KBM-7 (cell line): Measurements from ENCODE around the gene SLX9.

Experiments
- DNase-seq: peaks from one replicate; pipeline ENCODE4 v3.0.0-alpha.2; 2015
- in situ Hi-C: fragments of 300-500 bp; cut with MboI; formaldehyde crosslinking; loops from 2 replicates; pipeline ENCODE4 v1.14.3; 2020; ENCODE audit warnings: low sequenced_read_pairs, low pct_unique_long_range_greater_than_20kb, mixed read lengths

Gene SLX9

GRCh38 chr21:44954281-44954771 lies 14.5 kb downstream of the SLX9 start:
- in situ Hi-C loops, result loop anchor here (10.0 kb wide), 1 partner anchor 180 kb away; no protein-coding TSS in a partner anchor
- no peak for DNase-seq

- DNase-seq, result no peak
- in situ Hi-C loops, result loop anchor here (10.0 kb wide), 1 partner anchor 180 kb away; no protein-coding TSS in a partner anchor
Observed at GRCh38 chr21:44955141-44955797, 15.4 kb downstream of the SLX9 start.

GRCh38 chr21:44955798-44956175 lies 16.0 kb downstream of the SLX9 start:
- in situ Hi-C loops, result loop anchor here (10.0 kb wide), 1 partner anchor 179 kb away; no protein-coding TSS in a partner anchor

DNA sequence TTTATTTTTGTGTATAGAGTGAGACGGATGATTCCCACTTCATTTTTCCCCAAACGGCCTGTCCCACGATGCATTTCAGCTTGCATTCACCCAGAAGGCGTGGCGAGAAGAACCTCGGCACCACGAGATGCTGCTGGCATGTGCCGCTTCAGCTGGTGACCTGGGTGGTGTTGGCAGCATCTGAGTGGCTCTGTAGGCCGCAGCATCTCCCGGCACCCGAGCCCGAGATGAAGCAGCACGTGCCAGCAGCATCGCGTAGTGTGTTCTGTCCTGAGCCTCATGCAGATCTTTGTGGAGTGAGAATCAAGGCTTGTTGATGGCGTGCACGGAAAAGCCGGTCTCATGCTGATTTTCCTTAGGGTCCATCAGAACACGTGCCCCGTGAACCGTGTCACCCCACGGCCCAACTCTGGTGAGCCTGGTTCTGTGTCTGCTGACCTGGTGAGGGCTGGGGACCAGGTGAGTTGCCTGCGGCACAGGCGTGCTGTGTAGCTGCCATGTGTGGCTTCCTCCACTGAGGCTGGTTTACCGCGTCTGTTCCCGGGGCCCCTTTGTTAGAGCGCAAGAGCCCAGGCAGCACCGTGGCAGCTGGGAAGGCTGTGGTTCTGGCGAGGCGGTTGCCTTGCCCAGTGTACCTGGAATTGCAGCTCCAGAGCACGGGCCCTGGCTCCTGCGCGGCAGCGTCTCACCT lies 16.7 kb downstream of the SLX9 start:
- no peak for DNase-seq
- in situ Hi-C loops, result loop anchor here (10.0 kb wide), 1 partner anchor 178 kb away; no protein-coding TSS in a partner anchor

More at GRCh38 chr21:44955798-44956175, 16.0 kb downstream of the SLX9 start:
- no peak for DNase-seq

GRCh38 chr21:44957047-44957831 lies 17.4 kb downstream of the SLX9 start:
- DNase-seq, result no peak
- in situ Hi-C loops, result loop anchor here (10.0 kb wide), 1 partner anchor 178 kb away; no protein-coding TSS in a partner anchor

GRCh38 chr21:44957901-44958451 lies 18.1 kb downstream of the SLX9 start:
- in situ Hi-C loops, result loop anchor here (10.0 kb wide), 1 partner anchor 177 kb away; no protein-coding TSS in a partner anchor
- DNase-seq, result no peak

DNA sequence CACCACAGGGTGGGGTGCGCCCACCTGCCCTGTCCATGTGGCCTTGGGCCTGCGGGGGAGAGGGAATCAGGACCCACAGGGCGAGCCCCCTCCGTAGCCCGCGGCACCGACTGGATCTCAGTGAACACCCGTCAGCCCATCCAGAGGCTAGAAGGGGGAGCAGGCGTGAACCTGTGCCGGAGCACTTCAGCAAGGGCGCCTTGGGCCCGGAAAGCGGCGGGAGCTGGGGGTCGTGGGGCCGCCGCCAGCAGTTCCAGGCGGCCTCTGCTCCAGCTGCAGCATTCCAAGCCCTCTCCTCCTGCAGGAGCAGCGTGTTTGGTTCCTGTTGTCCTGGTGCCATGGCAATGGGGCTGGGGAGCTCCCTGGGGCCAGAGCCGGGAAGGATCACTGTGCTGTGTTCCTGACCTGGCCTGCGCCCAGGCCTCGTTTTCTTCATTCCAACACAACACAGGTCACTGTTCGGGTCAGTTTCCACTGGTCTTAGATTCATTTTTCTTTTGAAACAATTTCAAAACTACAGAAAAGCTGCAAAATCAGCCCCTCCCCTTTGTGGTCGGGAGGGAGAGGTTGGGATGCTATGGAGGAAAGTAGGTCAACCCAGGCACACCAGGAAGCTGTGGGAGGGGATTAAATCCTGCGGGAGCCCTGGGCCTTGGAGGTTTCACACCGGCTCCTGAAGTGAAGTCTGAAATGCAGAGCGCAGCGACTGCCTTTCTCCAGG lies 18.8 kb downstream of the SLX9 start:
- DNase-seq, result no peak
- in situ Hi-C loops, result loop anchor here (10.0 kb wide), 1 partner anchor 176 kb away; no protein-coding TSS in a partner anchor

DNA sequence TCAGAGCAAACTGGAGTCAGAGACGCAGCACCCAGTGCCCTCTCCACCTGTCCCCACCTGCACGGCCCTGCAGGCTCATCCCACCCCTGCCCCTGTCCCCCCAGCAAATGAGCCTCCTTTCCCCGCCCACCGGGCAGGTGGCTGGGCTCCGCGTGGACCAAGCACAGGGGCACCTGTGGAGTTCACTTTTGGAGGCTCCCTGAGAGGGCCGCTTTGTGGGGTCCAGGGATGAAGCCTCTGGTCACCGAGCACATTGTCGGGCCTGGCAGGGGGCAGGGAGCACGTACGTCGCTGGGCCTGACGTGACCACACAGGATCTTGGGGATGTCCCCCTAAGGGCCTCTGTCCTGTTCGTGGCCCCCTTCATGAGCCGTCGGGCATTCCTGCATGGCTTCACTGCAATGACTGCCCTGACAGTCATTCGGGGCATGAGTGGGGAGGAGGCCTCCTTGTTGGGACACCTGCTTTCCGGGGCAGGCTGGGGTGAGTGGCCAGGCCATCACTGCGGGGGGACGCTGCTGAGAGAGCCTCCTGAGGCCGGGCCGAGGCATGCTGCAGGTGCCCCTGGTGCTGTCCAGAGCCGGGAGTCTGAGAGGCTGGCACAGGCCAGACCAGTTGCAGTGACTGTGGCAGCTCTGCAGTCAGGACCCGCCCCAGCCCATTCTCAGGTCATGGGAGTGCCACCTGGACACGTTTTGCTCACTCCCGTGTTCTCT lies 19.7 kb downstream of the SLX9 start:
- in situ Hi-C loops, result loop anchor here (10.0 kb wide), 1 partner anchor 175 kb away; no protein-coding TSS in a partner anchor
- no peak for DNase-seq

GRCh38 chr21:44960141-44961092 lies 20.6 kb downstream of the SLX9 start:
- in situ Hi-C loops, result no loop called here
- DNase-seq, result no peak

DNA sequence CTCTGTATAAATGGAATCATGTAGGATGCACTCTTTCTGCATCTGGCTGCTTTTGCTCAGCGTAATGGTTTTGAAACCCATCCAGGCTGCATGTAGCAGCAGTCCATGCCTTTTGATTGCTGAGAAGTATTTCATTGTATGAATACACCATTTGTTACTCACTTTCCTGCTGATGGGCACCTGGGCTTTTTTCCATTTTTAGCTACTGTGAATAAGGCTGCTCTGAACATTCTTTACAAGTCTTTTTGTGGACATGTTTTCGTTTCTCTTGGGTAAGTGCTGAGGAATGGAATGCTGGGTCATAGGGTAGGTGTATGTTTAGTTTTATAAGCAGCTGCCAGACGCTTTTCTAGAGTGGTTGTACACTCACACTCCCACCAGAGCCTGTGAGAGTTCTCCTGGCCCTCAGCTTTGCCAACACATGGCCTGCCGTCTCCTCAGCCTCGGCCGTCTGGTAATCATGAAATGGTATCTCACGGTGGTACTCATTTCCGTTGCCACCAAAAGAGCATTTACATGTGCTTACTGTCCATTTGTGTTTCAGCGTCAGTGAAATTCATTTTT lies 22.7 kb downstream of the SLX9 start:
- DNase-seq, result no peak
- in situ Hi-C loops, result no loop called here

DNA sequence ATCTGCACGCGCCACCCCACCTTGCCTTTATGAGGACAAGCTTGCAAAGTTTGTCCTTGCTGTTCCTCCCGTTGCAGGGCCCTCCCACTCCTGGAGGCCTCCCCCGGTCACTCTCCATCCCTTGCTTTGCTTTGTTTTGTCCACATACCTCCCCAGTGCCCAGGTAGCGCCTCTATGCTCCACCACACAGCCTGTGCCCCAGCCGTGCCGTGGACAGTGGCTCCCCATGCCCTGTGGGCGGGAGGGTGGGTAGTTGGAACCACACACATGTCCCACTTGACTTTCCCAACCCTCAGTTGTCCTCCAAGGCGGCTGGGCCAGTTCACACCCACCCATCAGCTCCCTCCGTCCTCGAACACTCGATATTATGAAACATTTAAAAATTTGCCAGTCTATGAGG lies 24.6 kb downstream of the SLX9 start:
- no peak for DNase-seq
- in situ Hi-C loops, result no loop called here

DNA sequence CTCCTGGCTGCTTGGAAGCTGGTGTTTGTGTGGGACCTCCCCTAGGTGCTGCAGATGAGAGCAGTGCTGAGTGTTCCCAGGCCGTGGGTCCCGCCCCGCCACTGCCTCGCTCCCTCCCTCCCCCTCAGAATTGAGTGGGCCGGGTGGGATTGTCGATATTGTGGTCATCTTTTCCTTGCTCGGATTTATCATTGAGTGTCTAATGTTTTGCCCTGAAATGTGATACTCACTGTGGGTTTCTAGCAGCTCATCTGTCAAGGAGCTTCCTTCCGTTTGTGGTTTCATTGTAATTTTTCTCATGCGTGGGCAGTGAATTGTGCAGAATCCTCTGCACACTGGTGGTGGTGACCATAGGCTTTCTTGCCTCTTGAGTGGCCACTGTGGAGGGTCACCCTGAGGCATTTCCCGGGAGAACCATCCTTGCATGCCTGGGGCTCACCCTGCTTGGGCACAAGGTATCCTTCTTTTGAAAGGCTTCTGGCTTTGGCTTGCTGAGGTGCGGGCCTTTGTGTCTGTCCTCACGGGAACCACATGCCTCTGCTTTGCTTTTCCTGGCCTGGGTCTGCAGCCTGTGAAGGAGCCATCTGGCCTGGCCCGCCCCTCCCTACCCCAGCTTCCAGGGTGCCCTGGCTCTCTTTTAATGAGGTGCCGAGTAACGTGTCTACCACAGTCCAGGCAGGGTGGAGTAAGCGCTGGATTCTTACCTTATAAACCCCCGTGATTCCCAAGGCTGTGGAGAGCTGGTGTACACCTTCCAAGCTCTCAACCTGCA lies 25.6 kb downstream of the SLX9 start:
- in situ Hi-C loops, result no loop called here
- peak; percentile 37 for DNase-seq

GRCh38 chr21:44966135-44967081 lies 26.6 kb downstream of the SLX9 start:
- in situ Hi-C loops, result no loop called here
- no peak for DNase-seq

- in situ Hi-C loops, result no loop called here
- no peak for DNase-seq
Observed at GRCh38 chr21:44967082-44968047, 27.5 kb downstream of the SLX9 start.
